ENCODE measurements around the gene TFEB.

The TFEB gene

DNA sequence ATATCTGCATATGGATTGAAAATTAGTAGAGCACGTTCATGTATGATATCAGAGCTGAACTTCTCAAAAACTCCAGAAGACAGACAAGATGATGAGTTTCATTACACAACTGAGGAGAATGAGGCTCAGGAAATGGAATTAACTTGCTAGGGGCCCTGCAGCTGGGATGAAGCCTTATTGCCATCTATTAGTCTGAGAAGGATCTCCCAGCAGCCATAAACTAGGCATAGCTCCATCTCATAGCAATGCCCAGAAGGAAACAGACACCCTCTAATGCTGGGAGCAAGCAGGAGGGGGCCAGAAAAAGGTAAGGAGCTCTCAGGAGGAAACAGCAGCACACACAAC lies 18.0 kb downstream of the TFEB start:
- no peak for TF ChIP-seq CREB1 (IDR thresholded peaks at IDR 0.05; ENCODE audit: low read depth)
- TF ChIP-seq, protein P1, sequence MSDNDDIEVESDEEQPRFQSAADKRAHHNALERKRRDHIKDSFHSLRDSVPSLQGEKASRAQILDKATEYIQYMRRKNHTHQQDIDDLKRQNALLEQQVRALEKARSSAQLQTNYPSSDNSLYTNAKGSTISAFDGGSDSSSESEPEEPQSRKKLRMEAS (IDR thresholded peaks at IDR 0.05) = no peak
- no peak for TF ChIP-seq YY1 (IDR thresholded peaks at IDR 0.05; ENCODE audit: low read depth)
- TF ChIP-seq EP300 (IDR thresholded peaks at IDR 0.05; ENCODE audit: borderline replicate concordance) = no peak
- TF ChIP-seq, protein P2, sequence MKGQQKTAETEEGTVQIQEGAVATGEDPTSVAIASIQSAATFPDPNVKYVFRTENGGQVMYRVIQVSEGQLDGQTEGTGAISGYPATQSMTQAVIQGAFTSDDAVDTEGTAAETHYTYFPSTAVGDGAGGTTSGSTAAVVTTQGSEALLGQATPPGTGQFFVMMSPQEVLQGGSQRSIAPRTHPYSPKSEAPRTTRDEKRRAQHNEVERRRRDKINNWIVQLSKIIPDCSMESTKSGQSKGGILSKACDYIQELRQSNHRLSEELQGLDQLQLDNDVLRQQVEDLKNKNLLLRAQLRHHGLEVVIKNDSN (IDR thresholded peaks at IDR 0.05) = no peak
- TF ChIP-seq RAD21 (IDR thresholded peaks at IDR 0.05; ENCODE audit: low read depth) = no peak
- no peak for TF ChIP-seq CEBPB (IDR thresholded peaks at IDR 0.05)
- TF ChIP-seq EGR1 (IDR thresholded peaks at IDR 0.05) = no peak
- TF ChIP-seq ZBTB7A (IDR thresholded peaks at IDR 0.05; ENCODE audit: low read depth) = no peak
- TF ChIP-seq, protein P3, sequence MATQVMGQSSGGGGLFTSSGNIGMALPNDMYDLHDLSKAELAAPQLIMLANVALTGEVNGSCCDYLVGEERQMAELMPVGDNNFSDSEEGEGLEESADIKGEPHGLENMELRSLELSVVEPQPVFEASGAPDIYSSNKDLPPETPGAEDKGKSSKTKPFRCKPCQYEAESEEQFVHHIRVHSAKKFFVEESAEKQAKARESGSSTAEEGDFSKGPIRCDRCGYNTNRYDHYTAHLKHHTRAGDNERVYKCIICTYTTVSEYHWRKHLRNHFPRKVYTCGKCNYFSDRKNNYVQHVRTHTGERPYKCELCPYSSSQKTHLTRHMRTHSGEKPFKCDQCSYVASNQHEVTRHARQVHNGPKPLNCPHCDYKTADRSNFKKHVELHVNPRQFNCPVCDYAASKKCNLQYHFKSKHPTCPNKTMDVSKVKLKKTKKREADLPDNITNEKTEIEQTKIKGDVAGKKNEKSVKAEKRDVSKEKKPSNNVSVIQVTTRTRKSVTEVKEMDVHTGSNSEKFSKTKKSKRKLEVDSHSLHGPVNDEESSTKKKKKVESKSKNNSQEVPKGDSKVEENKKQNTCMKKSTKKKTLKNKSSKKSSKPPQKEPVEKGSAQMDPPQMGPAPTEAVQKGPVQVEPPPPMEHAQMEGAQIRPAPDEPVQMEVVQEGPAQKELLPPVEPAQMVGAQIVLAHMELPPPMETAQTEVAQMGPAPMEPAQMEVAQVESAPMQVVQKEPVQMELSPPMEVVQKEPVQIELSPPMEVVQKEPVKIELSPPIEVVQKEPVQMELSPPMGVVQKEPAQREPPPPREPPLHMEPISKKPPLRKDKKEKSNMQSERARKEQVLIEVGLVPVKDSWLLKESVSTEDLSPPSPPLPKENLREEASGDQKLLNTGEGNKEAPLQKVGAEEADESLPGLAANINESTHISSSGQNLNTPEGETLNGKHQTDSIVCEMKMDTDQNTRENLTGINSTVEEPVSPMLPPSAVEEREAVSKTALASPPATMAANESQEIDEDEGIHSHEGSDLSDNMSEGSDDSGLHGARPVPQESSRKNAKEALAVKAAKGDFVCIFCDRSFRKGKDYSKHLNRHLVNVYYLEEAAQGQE (IDR thresholded peaks at IDR 0.05; ENCODE audit: low read depth) = no peak
- no peak for TF ChIP-seq FOXM1 (IDR thresholded peaks at IDR 0.05; ENCODE audit: borderline replicate concordance, low read depth)
- TF ChIP-seq NFIC (IDR thresholded peaks at IDR 0.05) = no peak
- no peak for TF ChIP-seq TAF1 (IDR thresholded peaks at IDR 0.05; ENCODE audit: low read depth)
- no peak for TF ChIP-seq TCF12 (IDR thresholded peaks at IDR 0.05; ENCODE audit: low read depth)
- no peak for TF ChIP-seq TEAD4 (IDR thresholded peaks at IDR 0.05)

DNA sequence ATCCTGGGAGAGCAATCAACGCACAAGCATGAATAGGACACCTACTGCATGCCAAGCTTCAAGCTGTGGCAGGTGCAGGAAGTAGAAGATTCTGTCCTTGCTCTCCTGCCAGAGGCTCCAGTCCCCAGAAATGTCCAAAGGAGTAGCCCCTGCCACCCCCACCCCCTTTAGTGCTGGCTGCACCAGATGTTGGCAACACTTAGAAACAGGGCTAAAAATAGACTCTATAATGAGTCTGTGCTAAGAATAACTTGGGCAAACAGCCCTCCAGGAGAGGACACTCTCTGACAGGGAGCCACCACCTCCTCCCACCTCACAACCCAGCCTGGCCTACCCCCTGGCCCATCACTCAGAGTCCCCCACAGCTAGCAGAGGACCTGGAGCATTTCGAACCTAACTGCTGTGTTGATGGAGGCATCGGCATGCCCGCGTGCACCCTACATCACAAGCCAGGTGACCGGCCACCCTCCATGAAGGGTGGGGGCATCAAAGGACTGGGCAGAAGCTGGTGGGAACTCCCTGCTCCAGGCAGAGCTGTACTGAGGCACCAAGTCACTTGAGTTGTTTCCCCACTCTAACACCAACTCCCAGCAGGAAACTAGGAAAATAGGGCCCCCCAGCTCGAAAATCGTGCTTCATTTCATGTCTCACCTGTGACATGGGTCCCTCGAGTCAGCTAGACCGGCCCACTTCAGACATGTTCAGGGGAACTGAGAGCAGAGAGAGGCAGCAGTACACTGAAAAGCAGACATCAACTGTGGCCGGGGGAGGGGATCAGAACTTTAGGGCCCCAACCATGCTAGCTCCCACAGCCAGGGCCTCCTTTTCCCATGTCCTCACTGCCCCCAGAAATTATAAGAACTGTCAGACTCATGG lies 18.7 kb downstream of the TFEB start:
- no peak for TF ChIP-seq EGR1 (IDR thresholded peaks at IDR 0.05)
- no peak for TF ChIP-seq CEBPB (IDR thresholded peaks at IDR 0.05)
- TF ChIP-seq, protein P1 (IDR thresholded peaks at IDR 0.05) = no peak
- no peak for TF ChIP-seq ZBTB7A (IDR thresholded peaks at IDR 0.05; ENCODE audit: low read depth)
- TF ChIP-seq, protein P3 (IDR thresholded peaks at IDR 0.05; ENCODE audit: low read depth) = no peak
- no peak for TF ChIP-seq TAF1 (IDR thresholded peaks at IDR 0.05; ENCODE audit: low read depth)

DNA sequence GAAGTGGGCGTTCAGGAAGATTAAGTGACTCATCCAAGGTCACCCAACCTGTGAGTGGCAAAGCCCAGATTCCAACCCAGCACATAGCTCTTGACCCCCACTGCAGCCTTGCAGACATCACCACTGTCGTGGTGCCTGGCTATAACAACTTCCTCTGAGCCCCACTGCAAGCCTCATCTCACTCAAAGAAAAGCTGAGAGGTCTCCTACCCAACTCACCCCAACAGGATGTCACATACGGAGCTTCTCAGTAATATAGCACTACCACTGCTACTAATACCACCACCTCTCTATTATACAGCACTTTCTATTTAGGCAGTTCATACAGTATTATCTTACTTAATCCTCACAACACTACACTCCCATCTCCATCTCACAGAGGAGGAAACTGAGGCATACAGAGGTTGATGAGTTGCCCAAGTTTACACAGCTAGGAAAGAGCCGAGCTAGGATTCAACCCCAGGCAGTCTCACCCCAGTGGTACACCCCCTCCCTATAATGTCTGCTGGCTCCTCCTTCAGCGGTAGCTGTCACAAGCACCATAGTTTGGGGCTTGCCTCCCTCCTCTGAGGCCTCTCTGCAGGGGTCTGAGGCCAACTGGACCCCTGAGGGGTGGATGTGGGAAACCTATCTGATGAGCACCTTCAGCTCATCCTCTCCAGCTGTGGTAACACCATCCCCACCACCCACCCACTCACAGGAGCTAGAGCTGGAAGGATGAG lies 19.5 kb downstream of the TFEB start:
- TF ChIP-seq TCF12 (IDR thresholded peaks at IDR 0.05; ENCODE audit: low read depth) (no peak), NFIC (IDR thresholded peaks at IDR 0.05) (no peak), ZBTB7A (IDR thresholded peaks at IDR 0.05; ENCODE audit: low read depth) (no peak), TEAD4 (IDR thresholded peaks at IDR 0.05) (no peak), CREB1 (IDR thresholded peaks at IDR 0.05; ENCODE audit: low read depth) (no peak), EGR1 (IDR thresholded peaks at IDR 0.05) (no peak), CEBPB (IDR thresholded peaks at IDR 0.05) (no peak), EP300 (IDR thresholded peaks at IDR 0.05; ENCODE audit: borderline replicate concordance) (no peak), RAD21 (IDR thresholded peaks at IDR 0.05; ENCODE audit: low read depth) (no peak), YY1 (IDR thresholded peaks at IDR 0.05; ENCODE audit: low read depth) (no peak), FOXM1 (IDR thresholded peaks at IDR 0.05; ENCODE audit: borderline replicate concordance, low read depth) (no peak), TAF1 (IDR thresholded peaks at IDR 0.05; ENCODE audit: low read depth) (no peak)
- TF ChIP-seq, protein P3 (IDR thresholded peaks at IDR 0.05; ENCODE audit: low read depth) = no peak
- TF ChIP-seq, protein P1 (IDR thresholded peaks at IDR 0.05) = no peak
- TF ChIP-seq, protein P2 (IDR thresholded peaks at IDR 0.05) = no peak

Measured in Ishikawa (cell line).